Activated T-helper 1 cell treated with anti-CD3 and anti-CD28 coated beads, Interleukin-12 subunit alpha, Interleukin-12 subunit beta, Interleukin-2, Interleukin-4 antibody, amounts not matched to agents 30 ng/mL and 10 ng/mL and 1 ng/mL, durations not matched to agents 14 hours and 24 hours and 36 hours (primary cell): ENCODE data around the gene GCSAML. TPM values are rescaled to one million over a fixed set of nuclear protein-coding genes. Genes with fewer than 3 reads are reported as not detected.

Source experiments
- DNase-seq: peaks from one replicate; pipeline ENCODE4 v3.0.0; 2021; ENCODE audit warnings: low spot score
- H3K27ac Mint-ChIP-seq: one replicate; pipeline ENCODE4 v1.8.0; 2021; ENCODE audit warnings: mild to moderate bottlenecking, mixed read lengths
- H3K27me3 Mint-ChIP-seq: one replicate; pipeline ENCODE4 v1.8.0; 2022; ENCODE audit warnings: mild to moderate bottlenecking, moderate library complexity, mixed read lengths; ENCODE audit not compliant: insufficient read depth
- H3K36me3 Mint-ChIP-seq: one replicate; pipeline ENCODE4 v1.8.0; 2021; ENCODE audit warnings: low read depth, mixed read lengths
- H3K4me1 Mint-ChIP-seq: one replicate; pipeline ENCODE4 v1.8.0; 2021; ENCODE audit warnings: low read depth, mixed read lengths
- H3K4me3 Mint-ChIP-seq: one replicate; pipeline ENCODE4 v1.8.0; 2021; ENCODE audit warnings: mild to moderate bottlenecking, moderate library complexity, mixed read lengths
- H3K9me3 Mint-ChIP-seq: one replicate; pipeline ENCODE4 v1.8.0; 2021; ENCODE audit warnings: mixed read lengths
- intact Hi-C: fragments of 100-400 bp; cut with micrococcal nuclease; formaldehyde crosslinking; loops from one replicate; pipeline ENCODE4 v1.15.1; 2024
- total RNA-seq: library from RNA; stranded (reverse); gene quantifications from 2 replicates; pipeline ENCODE4 v1.2.3, GENCODE V29; 2022

Gene GCSAML
- total RNA-seq, 1 donor from 2014 or later: 0.16 TPM

DNA sequence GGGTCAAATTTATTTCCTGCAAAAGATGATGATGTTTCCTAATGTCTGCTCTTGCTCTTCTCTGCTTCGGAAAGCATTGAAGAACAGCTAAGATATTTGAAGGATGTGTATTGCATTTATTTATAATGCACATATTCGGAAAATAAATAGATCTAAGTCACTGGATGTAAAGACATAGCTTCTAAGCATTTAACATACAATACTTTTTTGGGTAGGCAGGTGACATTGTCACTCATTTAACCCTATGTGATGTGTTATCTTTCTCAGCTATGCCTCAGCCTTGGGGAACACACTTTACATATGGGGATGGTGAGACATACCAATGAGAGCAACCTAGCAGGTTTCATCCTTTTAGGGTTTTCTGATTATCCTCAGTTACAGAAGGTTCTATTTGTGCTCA is 39.1 kb downstream of the GCSAML start, which contains the start of gene OR2G2:
TSS of gene OR2G2 (plus strand) at position 301 of the 400 bp plus-strand sequence. CDS start at position 301, 0 bp downstream.
- Mint-ChIP-seq H3K4me3 (no peak within 1 kb of the TSS), H3K9me3 (peaks cover 6% of the 10 kb centered on the region)
- intact Hi-C loops: no loop called here

GRCh38 chr1:247605286-247605685 is 56.4 kb downstream of the GCSAML start, which contains the start of gene OR2G3:
TSS of gene OR2G3 (plus strand) at chr1:247605586. CDS start at chr1:247605586, 0 bp downstream.
- no peaks in the 10 kb centered on the region for H3K36me3 Mint-ChIP-seq
- H3K9me3 Mint-ChIP-seq: no peaks in the 10 kb centered on the region
- DNase-seq: no peak
- H3K4me1 Mint-ChIP-seq: no peaks in the 10 kb centered on the region
- intact Hi-C loops: no loop called here
- H3K27me3 Mint-ChIP-seq: no peaks in the 10 kb centered on the region
- no peak within 1 kb of the TSS for H3K4me3 Mint-ChIP-seq
- no peak within 1 kb of the TSS for H3K27ac Mint-ChIP-seq

More for the DNA sequence above, 39.1 kb downstream of the GCSAML start, which contains the start of gene OR2G2:
- no peaks in the 10 kb centered on the region for H3K4me1 Mint-ChIP-seq
- H3K27ac Mint-ChIP-seq: no peak within 1 kb of the TSS
- DNase-seq: no peak
- no peaks in the 10 kb centered on the region for H3K27me3 Mint-ChIP-seq
- no peaks in the 10 kb centered on the region for H3K36me3 Mint-ChIP-seq

DNA sequence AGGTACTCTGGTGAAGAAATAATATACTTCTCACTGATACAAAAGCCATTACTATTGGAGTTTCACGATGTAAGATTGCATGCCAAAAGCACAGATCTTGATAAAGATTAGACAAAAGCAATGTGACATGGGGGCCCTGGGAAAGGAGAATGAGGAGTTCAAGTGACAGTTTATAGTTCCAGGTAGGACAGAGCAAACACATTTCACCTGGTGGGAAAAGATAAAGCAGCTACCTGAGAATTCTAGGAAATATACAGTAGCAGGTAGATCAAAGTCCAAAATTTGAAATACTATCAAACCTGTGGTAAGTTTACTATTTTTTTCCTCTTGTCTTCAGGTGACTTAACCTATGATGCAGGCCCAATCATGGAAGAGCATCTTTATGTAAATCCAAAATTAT is 64.5 kb downstream of the GCSAML start:
- no peaks in the 10 kb centered on the region for H3K27me3 Mint-ChIP-seq
- H3K27ac Mint-ChIP-seq: no peak overlapping the region
- H3K4me3 Mint-ChIP-seq: no peak overlapping the region
- H3K4me1 Mint-ChIP-seq: no peaks in the 10 kb centered on the region
- intact Hi-C loops: no loop called here
- H3K36me3 Mint-ChIP-seq: no peaks in the 10 kb centered on the region
- no peaks in the 10 kb centered on the region for H3K9me3 Mint-ChIP-seq
- DNase-seq: no peak

GRCh38 chr1:247614625-247615024 is 65.7 kb downstream of the GCSAML start:
- H3K27ac Mint-ChIP-seq: no peak overlapping the region
- no peaks in the 10 kb centered on the region for H3K36me3 Mint-ChIP-seq
- H3K4me1 Mint-ChIP-seq: no peaks in the 10 kb centered on the region
- H3K4me3 Mint-ChIP-seq: no peak overlapping the region
- H3K27me3 Mint-ChIP-seq: no peaks in the 10 kb centered on the region
- intact Hi-C loops: no loop called here
- no peak for DNase-seq
- no peaks in the 10 kb centered on the region for H3K9me3 Mint-ChIP-seq

Other genes starting within 250 kb of the GCSAML start
- gene ZNF496, start 217.3 kb upstream of the GCSAML start, total RNA-seq: 13.8 and 14.8 TPM in 2 replicates
- 0.12 TPM in 1 of 2 replicates, not detected in the other for gene NLRP3, start 133.0 kb upstream of the GCSAML start, total RNA-seq
- not detected in 2 replicates for gene OR2B11, start 91.0 kb upstream of the GCSAML start, total RNA-seq
- gene OR2C3, start 12.7 kb upstream of the GCSAML start, total RNA-seq: not detected in 2 replicates
- gene OR2G2, start 39.2 kb downstream of the GCSAML start, total RNA-seq: not detected in 2 replicates
- not detected in 2 replicates for gene OR2G3, start 56.5 kb downstream of the GCSAML start, total RNA-seq
- not detected in 2 replicates for gene OR13G1, start 130.6 kb downstream of the GCSAML start, total RNA-seq
- gene OR6F1, start 167.5 kb downstream of the GCSAML start, total RNA-seq: not detected in 2 replicates
- not detected in 2 replicates for gene OR14K1, start 189.5 kb downstream of the GCSAML start, total RNA-seq
- gene OR14A2, start 199.0 kb downstream of the GCSAML start, total RNA-seq: not detected in 2 replicates
- not detected in 2 replicates for gene OR1C1, start 211.4 kb downstream of the GCSAML start, total RNA-seq